GM19193 (cell line): ENCODE measurements around the gene FTO.

ENCODE experiments used
- POLR2A ChIP-seq: IDR thresholded peaks from 4 replicates; pipeline ENCODE4 v1.6.1; 2011; ENCODE audit not compliant: insufficient read depth, insufficient read length; ENCODE audit errors: extremely low read depth

Gene FTO

GRCh38 chr16:54135361-54136275, 431.7 kb downstream of the FTO start:
- no peak for TF ChIP-seq POLR2A

DNA sequence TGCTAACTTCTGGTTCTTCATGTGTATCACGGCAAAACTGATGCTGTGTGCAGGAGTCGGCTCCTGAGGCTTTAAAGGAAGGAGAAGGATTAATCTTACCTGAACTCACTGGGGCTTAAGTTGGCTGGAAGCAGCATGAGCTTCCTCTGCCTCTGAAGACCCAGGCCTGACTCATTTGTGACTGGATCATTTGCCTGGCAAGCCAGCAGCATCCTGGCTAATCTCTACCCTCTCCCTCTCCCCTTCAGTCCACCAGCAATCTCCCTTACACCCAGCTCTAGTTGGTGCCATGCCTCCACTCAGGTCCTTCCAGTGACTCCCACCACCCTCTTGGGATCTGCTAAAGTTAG, 432.3 kb downstream of the FTO start:
- TF ChIP-seq POLR2A: no peak

- no peak for TF ChIP-seq POLR2A
Measured at GRCh38 chr16:54140057-54140787, 436.3 kb downstream of the FTO start.

GRCh38 chr16:54140788-54141136, 436.8 kb downstream of the FTO start:
- no peak for TF ChIP-seq POLR2A

- no peak for TF ChIP-seq POLR2A
Measured at GRCh38 chr16:54142787-54143186, 438.8 kb downstream of the FTO start.

DNA sequence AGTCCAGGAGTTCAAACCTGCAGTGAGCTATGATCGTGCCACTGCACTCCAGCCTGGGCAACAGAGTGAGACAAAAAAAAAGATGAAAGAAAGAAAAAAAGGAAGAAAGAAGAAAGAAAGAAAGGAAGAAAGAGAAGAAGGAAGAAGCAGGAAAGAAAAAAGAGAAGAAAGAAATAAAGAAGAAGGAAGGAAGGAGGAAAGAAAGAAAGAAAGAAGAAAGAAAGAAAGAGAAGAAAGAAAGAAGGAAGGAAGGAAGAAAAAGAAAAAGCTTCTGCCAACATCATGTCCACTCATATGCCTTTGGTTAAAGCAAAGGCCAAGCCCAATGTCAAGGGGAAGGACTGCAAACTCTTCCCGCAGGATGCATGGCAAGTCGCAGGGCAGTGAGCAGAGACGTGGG, 439.5 kb downstream of the FTO start:
- TF ChIP-seq POLR2A: no peak

DNA sequence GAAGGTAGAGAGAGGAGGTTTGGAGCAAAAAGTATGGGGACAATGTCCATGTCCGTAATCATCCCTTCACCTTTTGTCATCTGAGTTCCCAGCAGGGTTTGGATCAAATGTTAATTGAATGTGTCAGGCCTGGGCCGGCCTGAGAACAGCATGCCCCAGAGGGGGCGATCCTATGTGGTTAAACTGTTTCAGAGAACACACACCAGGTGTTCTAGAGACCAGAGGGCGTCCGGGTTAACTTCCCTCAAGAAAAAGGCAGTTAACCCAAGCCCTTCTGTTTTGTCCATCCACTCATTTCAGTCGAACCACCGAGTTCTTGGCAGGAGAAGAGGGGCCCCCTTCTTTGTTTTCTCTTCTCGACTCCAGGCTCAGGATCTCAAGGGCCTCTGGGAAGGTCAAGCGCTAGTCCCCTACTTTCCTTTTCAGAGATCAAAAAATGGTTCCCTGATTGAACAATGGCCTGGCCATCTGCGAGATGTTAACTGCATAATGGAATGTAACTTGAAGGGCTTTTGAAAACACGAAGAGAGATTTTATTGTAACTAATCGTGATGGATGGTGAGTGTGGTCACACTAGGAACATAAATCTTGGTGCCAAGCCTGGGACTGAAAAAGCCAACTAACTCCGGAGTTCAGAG, 440.1 kb downstream of the FTO start:
- TF ChIP-seq POLR2A: no peak

DNA sequence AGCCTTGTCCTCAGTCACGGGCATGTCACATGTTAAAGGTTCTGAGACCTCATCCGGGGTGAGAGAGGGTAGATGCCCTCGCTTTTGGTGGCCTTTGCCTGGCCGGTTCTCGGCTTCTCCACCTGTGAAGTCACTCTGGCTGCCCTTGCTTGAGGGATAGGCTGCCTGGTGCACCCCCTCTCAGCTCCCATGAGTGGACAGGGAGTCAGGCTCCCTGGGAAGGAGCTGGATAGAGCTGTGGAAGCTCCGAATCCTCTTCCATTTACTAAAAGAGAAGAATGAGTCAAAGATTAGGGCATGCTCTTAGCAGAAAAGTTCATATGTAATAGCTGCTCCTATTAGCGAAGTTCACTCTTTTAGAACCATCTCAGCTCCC, 440.6 kb downstream of the FTO start:
- no peak for TF ChIP-seq POLR2A

GRCh38 chr16:54145881-54146280, 441.9 kb downstream of the FTO start:
- TF ChIP-seq POLR2A: no peak

GRCh38 chr16:54148974-54149373, 445.0 kb downstream of the FTO start:
- no peak for TF ChIP-seq POLR2A

GRCh38 chr16:54150861-54151260, 446.9 kb downstream of the FTO start:
- TF ChIP-seq POLR2A: no peak

GRCh38 chr16:54152362-54153239, 448.6 kb downstream of the FTO start:
- no peak for TF ChIP-seq POLR2A

- no peak for TF ChIP-seq POLR2A
Measured at GRCh38 chr16:54153240-54153934, 449.4 kb downstream of the FTO start.

- TF ChIP-seq POLR2A: no peak
Measured at GRCh38 chr16:54156349-54156748, 452.4 kb downstream of the FTO start.
